T follicular helper cell (primary cell): Measurements from ENCODE around the gene IFI44.
A peak's percentile ranks its signal among the peaks of the same experiment; 100 is the strongest.

Source experiments
- DNase-seq: peaks from one replicate; pipeline ENCODE4 v3.0.0-alpha.2; 2020; ENCODE audit warnings: low read depth
- total RNA-seq, 2 experiments: gene quantifications; one replicate each; lab custom pipeline; 2026; lab: John Stamatoyannopoulos, UW

The IFI44 gene, protein sequence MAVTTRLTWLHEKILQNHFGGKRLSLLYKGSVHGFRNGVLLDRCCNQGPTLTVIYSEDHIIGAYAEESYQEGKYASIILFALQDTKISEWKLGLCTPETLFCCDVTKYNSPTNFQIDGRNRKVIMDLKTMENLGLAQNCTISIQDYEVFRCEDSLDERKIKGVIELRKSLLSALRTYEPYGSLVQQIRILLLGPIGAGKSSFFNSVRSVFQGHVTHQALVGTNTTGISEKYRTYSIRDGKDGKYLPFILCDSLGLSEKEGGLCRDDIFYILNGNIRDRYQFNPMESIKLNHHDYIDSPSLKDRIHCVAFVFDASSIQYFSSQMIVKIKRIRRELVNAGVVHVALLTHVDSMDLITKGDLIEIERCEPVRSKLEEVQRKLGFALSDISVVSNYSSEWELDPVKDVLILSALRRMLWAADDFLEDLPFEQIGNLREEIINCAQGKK
- total RNA-seq = 33.4 to 69.6 reads per million in 2 experiments

DNA sequence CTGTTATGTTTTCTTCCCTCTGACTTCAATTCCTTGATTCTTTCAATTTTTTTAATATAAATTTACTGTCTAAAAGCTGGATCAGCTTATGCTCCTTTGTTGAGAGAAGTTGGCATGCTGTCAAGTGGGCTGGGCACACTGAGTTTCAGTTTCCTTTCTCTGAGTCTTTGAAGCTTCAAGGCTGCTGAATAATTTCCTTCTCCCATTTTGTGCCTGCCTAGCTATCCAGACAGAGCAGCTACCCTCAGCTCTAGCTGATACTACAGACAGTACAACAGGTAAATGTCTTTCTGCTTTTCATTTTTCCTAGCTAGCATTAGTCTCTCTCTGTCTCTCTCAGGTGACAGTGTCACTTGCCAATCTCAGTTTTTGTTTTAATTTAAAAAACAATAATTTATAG is at the start of gene IFI44:
Gene IFI44 (plus strand): TSS at position 204 of the 400 bp plus-strand sequence. CDS start 365 bp downstream, outside the sequence.
- peak; percentile 73 for DNase-seq

DNA sequence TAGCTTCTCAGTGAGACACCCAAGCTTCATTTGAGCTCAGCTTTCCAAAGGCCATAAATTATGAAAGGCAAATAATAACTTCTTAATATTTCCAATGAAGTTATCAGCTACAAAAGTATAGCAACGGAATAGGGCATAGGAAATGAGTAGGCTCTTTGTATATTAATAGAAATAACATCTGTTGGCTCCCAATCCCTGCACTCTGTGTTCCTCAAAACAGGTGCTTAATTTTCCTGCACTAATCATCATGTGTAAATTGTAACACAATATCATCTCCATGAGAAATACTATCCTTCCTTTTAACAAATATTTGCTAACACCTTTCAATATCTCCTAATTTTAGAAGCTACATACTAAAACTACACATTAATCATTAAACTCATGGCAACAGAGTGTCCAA is 48.6 kb upstream of the IFI44 start:
- DNase-seq = no peak

DNA sequence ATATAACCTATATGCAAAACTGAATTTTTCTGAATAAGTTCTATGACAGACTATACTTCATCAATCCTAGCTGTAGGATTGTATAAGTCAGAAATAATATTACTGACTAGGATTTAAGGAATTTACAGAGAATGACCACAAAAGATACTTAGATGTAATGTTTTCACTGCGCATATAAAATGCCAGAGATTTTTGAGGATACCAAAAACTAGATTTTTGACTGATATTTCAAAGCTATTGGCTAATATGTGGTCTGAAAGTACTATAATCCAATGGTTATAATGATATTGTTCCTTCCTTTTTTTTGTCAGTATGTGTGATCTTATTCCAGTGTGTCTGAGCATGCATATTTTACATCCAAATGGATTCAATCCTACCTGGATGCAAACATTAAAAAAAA is 46.4 kb upstream of the IFI44 start:
- no peak for DNase-seq

DNA sequence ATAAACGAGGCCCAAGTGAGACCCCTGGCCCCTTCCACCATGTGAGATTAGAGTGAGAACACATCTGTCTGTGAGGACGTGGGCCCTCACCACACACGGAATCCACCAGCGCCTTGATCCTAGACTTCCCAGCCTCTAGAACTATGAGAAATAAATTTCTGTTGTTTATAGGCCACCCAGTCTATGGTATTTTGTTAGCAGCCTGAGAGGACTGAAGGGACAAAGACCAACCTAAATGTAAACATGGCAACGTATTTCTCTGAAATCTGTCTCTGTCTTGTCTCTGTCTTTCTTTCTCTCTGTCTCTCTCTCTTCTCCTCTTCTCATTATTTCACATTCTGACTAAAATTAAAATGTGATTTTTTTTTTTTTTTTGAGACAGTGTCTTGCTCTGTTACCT is 45.0 kb upstream of the IFI44 start:
- DNase-seq = no peak

DNA sequence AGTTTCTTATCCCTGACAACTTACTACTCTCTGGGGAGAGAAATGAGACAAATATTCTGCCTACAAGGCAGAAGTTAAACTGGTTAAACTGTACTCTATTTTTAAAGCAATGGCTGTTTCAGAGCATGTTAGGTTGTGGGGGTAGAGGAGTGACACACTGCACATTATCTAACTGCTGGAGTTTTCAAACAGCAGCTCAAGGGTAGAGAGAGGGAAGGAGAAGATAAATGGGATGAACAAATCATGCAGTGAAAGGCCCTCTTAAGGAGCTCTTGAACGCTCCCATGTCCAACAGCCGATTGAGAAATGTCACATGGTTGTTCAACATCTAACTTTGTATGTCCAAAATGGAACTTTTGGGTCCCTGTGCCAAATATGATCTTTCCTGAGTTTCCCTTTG is 43.4 kb upstream of the IFI44 start:
- DNase-seq = no peak

DNA sequence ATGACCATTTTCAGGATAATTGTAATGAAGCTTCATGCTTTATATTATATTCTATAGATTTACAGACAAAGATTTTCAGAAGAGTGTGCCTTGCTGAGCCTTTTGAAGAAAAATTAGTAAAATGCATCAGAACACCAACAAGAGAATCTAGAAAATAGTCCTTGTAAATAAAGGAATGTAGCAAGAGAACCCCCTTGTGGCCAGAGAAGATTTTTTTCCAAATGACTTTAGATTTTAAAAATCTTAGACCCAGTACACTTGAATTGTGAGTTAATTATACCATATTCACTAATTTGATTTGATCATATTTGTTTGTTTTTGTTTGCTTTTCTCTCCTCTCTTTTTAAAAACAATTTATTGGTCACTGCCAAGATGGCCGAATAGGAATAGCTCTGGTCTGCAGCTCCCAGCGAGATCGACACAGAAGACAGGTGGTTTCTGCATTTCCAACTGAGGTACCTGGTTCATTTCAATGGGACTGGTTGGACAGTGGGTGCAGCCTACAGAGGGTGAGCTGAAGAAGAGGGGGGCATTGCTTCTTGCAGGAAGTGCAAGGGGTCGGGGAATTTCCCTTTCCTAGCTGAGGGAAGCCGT is 42.2 kb upstream of the IFI44 start:
- no peak for DNase-seq

DNA sequence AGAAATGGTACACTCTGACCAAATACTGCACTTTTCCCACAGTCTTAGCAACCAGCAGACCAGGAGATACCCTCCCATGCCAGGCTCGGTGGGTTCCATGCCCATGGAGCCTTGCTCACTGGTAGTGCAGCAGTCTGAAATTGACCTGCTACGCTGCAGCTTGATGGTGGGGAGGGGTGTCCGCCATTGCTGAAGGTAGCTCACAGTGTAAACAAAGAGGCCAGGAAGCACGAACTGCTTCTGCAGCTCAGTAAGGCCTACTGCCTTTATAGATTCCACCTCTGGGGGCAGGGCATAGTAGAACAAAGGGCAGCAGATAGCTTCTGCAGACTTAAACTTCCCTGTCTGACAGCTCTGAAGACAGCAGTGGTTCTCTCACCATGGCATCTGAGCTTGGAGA is 41.7 kb upstream of the IFI44 start:
- DNase-seq = no peak

DNA sequence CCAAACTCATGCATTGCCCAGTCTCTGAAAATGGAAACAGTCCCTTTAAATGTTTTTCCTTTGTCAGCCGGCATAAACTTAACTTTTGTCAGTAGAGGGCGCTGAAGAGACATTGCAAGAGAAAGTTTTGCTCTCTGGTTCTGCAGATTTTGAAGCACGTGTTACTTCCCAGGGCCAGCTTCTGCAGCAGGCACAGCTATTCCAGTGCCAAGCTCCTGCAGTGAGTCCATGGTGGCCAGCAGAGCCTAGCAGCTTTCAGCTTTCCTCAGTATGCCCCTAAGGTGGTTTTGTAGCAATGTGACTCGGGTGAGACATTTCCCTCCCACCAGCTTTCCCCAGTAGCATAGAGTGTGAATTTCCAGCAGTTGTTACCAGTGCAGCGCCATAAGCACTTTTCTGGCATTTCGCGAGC is 32.0 kb upstream of the IFI44 start:
- DNase-seq = peak; percentile 39

DNA sequence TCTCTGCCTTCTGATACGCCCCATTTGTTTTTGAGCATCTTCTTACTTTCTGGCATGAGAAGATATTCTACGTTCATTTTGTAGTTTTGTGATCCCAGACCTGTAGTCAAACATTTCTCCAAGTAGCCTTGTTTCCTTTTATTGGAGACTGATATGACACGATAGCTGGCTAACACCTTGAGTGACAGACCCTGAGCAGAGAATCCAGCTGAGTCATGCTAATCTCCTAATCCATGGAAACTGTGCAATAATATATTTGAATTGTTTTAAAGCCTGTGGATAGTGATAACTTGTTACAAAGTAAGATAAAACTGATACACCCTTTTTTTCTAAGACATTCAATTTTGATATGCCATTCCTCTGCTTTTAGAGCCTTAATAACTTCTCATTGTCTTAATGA is 30.6 kb upstream of the IFI44 start:
- DNase-seq = no peak

DNA sequence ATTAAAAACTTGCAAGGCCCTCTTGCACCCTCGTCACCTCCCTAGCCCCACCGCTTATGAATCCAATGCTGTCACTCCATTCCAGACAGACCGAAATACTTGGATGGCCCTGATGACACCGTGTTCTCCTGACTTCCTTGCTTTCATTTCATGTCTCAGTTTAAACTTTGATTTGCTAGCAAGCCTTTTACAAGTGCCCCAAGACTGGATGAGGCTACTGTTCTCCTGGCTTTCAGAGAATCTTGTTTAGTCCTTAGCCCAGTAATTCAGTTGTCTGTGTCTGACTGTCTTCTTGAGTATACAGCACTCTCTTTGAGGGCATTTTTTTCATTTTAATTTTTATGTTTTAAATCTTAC is 30.2 kb upstream of the IFI44 start:
- no peak for DNase-seq

DNA sequence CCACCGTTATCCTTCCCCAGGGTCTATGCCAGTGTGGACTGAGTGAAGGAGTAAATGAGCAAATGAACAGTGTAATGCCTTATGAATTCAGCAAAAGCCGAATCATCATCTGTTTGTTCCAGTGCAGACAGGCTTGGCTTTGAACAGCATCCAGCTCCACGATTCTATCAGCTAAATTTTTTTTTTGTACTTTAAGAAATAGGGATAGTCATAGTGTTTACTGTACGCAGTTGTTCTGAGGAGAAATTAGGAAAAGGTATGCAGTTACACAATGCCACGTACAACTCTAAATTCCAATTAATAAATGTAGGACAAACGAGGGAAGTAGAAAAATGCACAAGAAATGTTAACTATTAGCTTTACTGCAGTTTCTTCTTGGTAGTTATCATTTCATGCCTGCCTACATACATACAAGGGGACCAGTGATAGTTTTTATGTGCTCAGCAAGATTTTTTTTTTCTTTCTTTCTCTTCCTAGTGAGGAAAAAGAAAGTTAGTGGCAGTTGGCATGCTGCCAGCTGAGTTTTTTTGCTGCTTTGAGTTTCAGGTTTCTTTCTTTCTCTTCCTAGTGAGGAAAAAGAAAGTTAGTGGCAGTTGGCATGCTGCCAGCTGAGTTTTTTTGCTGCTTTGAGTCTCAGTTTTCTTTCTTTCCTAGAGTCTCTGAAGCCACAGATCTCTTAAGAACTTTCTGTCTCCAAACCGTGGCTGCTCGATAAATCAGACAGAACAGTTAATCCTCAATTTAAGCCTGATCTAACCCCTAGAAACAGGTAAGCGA is 29.6 kb upstream of the IFI44 start, which contains the start of gene IFI44L:
Gene IFI44L (plus strand): TSS at position 646 of the 777 bp plus-strand sequence. CDS start 7,468 bp downstream, outside the sequence.
- peak; percentile 50 for DNase-seq

DNA sequence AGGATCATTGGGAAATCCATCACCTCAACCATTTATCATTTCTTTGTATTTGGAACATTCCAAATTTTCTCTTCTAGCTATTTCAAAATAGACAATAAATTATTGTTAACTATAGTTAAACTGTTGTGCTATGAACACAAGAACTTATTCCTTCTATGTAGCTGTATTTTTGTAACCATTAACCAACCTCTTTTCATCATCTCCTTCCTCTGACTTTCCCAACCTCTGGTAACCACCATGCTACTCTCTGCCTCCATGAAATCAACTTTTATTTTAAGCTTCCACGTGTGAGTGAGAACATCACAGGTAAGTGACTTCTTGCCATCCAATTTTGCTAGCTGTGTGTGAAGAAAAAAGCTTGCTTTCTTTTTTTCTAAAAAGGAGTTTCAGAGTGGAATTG is 29.0 kb upstream of the IFI44 start:
- DNase-seq = no peak

DNA sequence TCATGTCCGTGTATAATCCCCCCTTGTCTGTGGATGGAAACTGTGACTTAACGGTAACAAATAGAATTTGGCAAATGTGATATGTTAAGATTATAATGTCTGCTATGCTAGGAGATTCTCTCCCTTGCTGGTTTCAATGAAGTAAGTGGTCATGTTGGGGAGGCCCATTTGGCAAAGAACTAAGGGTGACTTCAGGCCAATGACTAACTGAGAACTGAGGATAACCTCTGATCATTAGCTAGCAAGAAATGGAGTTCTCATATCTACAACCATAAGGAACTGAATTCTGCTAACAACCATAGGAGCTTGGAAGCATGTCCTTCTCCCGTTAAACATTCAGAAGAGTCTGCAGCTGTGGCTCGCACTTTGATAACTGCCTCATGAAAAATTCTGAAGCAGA is 27.1 kb upstream of the IFI44 start:
- no peak for DNase-seq

DNA sequence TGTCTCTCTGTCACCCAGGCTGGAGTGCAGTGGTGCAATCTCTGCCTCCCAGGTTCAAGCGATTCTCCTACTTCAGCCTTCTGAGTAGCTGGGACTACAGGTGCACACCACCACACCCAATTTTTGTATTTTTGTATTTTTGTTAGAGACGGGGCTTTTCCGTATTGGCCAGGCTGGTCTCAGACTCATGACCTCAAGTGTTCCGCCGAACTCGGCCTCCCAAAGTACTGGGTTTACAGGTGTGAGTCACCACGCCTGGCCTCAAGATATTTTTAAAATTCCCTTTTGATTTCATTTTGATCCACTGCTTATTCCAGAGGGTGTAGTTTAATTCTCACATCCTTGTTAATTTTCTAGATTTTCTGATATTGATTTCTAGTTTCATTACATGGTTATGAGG is 25.6 kb upstream of the IFI44 start:
- DNase-seq = no peak

DNA sequence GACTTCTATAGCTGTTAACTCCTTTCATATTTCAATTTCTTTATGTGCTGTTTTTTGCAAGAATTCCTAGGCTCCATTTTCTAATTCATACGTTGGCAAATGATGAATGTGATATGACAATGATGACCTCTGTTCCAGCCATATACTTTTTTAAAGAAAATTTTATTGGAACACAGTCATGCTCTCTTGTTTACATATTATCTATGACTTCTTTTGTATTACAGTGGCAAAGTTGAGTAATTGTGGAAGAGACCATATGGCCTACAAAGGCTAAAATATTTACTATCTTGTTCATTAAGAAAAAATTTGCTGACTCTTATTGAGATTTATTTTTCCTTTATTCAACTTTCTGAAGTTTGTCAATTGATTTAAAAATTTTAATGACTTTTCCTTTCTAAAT is 22.3 kb upstream of the IFI44 start:
- no peak for DNase-seq

DNA sequence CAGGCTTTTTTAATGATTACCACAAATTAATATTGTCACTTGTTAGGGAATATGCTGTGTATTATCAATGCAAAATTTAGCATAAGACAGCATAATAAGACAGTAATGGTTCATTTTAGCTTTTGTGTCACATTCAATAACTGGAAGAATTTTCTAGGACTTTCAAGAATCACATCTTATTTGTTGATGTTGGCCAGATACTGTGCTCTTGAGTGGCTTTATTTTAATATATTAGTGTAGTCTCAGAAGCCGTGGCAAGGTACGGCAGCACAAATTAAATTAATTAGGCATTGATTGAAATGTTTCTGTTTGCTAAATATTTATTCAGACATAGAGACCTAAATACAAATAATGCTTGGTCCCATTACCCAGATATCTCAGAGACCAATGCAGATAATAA is 19.0 kb upstream of the IFI44 start:
- no peak for DNase-seq

DNA sequence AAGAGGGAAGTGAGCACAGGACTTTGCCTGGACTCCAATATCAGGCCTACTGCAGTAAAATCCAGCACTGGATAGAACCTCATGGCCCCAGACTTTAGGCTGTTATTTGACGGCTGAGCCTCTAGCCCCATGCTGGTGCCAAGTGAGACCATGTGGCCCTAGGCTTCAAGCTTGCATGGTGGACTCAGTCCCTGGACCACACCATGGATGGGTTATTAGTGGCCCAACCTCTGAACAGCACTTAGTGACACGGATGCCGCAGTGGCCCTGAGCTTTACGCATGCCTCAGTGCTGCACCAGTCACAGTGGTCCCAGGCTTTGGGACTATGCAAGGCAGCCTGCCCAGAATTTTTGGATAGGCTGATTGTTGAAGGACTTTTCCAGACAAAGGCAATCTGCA is 16.4 kb upstream of the IFI44 start:
- no peak for DNase-seq

DNA sequence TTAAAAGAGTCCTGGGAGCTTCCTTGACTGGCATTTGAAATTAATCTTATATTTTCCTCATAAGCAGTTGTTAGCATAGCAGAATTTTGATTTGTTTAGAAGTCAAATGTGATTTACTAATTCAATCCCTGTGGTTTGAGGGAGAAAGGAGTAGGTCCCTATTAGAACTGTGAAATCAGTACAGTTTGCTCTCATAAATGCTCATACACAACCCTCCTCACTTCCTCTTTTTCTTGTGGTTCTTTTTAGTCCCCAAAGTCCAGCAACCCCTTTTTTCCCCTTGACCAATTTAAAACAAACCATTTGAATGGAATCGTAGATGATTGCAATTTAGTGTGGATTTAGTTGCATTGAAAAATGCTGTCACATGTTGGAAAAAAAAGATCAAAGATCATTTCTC is 9.2 kb upstream of the IFI44 start:
- no peak for DNase-seq

DNA sequence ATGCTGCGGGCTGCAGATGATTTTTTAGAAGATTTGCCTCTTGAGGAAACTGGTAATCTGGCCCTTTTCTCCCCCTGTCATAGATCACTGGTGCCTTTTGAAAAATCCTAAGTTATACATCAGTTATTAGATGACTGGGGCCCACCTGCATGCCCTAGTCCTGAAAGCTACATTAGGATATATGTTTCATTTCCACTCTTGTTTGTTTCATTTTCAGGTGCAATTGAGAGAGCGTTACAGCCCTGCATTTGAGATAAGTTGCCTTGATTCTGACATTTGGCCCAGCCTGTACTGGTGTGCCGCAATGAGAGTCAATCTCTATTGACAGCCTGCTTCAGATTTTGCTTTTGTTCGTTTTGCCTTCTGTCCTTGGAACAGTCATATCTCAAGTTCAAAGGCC is 8.1 kb upstream of the IFI44 start:
- no peak for DNase-seq

DNA sequence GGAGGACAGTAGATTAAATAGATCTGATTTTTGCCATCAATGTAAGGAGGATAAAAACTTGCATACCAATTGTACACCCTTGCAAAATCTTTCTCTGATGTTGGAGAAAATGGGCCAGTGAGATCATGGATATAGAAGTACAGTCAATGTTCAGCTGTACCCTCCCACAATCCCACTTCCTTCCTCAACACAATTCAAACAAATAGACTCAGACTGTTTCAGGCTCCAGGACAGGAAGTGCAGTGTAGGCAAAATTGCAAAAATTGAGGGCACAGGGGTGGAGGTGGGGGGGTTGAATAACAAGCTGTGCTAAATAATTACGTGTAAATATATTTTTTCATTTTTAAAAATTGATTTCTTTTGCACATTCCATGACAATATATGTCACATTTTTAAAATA is 3.9 kb upstream of the IFI44 start:
- no peak for DNase-seq

DNA sequence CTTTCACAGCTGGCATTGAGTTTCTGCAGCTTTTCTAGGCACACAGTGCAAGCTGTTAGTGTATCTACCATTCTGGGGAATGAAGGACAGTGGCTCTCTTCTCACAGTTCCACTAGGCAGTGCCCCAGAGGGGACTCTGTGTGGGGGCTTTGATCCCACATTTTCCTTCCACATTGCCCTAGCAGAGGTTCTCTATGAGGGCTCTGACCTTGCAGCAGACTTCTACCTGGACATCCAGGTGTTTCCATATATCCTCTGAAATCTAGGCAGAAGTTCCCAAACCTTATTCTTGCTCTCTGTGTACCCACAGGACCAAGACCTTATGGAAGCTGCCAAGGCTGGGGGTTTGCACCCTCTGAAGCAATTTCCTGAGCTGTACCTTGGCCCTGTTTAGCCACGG is 2.4 kb upstream of the IFI44 start:
- DNase-seq = no peak

DNA sequence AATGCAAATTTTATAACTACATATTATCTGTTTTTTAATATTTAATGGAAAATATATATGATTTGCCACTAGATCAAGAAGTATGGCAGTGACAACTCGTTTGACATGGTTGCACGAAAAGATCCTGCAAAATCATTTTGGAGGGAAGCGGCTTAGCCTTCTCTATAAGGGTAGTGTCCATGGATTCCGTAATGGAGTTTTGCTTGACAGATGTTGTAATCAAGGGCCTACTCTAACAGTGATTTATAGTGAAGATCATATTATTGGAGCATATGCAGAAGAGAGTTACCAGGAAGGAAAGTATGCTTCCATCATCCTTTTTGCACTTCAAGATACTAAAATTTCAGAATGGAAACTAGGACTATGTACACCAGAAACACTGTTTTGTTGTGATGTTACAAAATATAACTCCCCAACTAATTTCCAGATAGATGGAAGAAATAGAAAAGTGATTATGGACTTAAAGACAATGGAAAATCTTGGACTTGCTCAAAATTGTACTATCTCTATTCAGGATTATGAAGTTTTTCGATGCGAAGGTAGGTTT is 556 bp downstream of the IFI44 start:
- DNase-seq = no peak

DNA sequence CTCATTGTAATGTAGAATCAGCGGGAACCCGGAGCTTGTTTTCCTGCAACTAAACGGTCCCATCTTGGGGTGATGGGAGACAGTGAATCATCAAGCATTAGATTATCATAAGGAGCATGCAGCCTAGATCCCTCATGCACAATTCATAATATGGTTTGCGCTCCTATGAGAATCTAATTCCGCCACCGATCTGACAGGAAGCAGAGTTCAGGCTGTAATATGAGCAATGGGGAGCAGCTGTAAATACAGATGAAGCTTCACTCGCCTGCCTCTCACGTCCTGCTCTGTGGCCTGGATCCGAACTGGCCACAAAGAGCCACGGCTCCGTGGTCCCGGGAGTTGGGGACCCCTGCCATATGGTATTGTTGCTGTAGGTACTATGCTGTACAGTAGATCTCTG is 1.6 kb downstream of the IFI44 start:
- no peak for DNase-seq
